Cardiac fibroblast (primary cell): Measurements from ENCODE around the gene HYI.
"Not testable (repeated sequence)": the region's sequence is repeated elsewhere in the genome, so short reads cannot be mapped to it uniquely, and the experiment has no call there.

Experiments
- DNase-seq, 2 donors: peaks; one replicate each; pipeline versions ENCODE4 v3.0.0 to v3.0.0-alpha.2; 2010; ENCODE audit warnings: low read depth in 2 of 2
- H3K4me3 ChIP-seq, 2 donors: replicated peaks in 1 of 2; 1 replicate in 1 of 2; 2 replicates in 1 of 2; pipeline ENCODE4 v1.5.1; 2011; ENCODE audit warnings: low read depth in 2 of 2, low read length in 2 of 2, mild to moderate bottlenecking in 2 of 2, moderate library complexity in 1 of 2
- CTCF ChIP-seq: IDR thresholded peaks from one replicate; pipeline ENCODE4 v1.5.1; 2011; ENCODE audit warnings: low read depth, mild to moderate bottlenecking, low read length, inconsistent platforms

HYI gene

GRCh38 chr1:43464681-43465504 is 11.2 kb upstream of the HYI start:
- H3K4me3 ChIP-seq = no peak overlapping the region
- DNase-seq = peak; percentile 18 to 41
- no peak for TF ChIP-seq CTCF

GRCh38 chr1:43463479-43463878 is 9.7 kb upstream of the HYI start:
- TF ChIP-seq CTCF = no peak
- DNase-seq = peak in 1 of 2 donors; percentile 32
- no peak overlapping the region for H3K4me3 ChIP-seq

- TF ChIP-seq CTCF = no peak
- DNase-seq = peak in 1 of 2 donors; percentile 33
- H3K4me3 ChIP-seq = no peak overlapping the region
Measured at GRCh38 chr1:43460988-43461693, 7.4 kb upstream of the HYI start.

- not testable (repeated sequence) for DNase-seq, H3K4me3 ChIP-seq
Measured at GRCh38 chr1:43458379-43458778, 4.6 kb upstream of the HYI start.

GRCh38 chr1:43455213-43455889 is 1.6 kb upstream of the HYI start:
- peak in 1 of 2 donors; percentile 48 for DNase-seq
- TF ChIP-seq CTCF = no peak
- H3K4me3 ChIP-seq = no peak overlapping the region

- peak; percentile 1 for TF ChIP-seq CTCF
- H3K4me3 ChIP-seq = peak overlapping the region; percentile 41 to 51
- DNase-seq = peak; percentile 84 to 88
Measured at GRCh38 chr1:43454270-43455011, 710 bp upstream of the HYI start.
